ENCODE measurements around the gene TGFBR3.

DNA sequence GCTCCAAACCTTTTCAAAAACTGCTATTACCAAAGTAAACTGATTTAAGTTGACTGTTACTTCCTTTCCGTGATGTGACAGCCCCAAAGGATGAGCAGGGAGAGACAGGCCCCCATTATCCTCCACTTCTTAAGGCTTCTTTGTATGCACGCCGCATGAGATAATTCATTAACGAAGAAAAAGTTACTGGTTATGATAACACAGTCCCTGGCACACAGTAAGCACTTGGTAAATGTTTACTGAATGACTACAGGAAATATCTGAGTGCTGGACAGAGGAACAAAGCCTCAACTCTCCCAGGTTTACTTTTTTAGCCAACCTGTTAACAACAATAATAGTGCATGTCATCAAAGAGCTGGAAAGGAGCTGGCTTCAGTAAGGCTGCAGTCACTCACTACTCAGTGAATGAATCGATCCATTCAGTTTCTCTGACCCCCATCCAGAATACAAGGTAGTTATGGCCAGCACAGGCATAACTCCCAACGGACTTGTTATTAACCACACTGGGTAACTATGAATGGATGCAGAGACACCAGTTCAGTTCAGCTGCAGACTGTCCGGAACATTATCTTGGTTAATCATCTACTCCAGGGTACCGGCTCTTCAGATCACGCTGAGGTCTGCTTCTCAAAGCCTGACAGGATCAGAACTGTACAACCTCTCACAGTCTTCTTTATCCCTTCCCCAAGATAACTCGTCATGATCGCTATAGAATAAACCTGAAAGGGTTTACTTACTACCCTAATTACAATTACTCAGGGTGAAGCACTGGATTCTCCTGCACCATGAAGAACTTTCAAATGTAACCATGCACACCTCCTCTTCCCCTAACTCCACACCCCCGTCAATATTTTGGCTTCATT is 58.3 kb downstream of the TGFBR3 start:
- TF ChIP-seq, protein P1, sequence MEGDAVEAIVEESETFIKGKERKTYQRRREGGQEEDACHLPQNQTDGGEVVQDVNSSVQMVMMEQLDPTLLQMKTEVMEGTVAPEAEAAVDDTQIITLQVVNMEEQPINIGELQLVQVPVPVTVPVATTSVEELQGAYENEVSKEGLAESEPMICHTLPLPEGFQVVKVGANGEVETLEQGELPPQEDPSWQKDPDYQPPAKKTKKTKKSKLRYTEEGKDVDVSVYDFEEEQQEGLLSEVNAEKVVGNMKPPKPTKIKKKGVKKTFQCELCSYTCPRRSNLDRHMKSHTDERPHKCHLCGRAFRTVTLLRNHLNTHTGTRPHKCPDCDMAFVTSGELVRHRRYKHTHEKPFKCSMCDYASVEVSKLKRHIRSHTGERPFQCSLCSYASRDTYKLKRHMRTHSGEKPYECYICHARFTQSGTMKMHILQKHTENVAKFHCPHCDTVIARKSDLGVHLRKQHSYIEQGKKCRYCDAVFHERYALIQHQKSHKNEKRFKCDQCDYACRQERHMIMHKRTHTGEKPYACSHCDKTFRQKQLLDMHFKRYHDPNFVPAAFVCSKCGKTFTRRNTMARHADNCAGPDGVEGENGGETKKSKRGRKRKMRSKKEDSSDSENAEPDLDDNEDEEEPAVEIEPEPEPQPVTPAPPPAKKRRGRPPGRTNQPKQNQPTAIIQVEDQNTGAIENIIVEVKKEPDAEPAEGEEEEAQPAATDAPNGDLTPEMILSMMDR (IDR thresholded peaks at IDR 0.05): no peak
- TF ChIP-seq IRF1 (CRISPR knock-in tag; IDR thresholded peaks at IDR 0.05): no peak
- TF ChIP-seq ATF3 (CRISPR knock-in tag; conservative IDR thresholded peaks at IDR 0.05): no peak
